HG02852 (cell line): ENCODE results near the gene TBXA2R.

Experiments used
- ATAC-seq: cut with Tn5 transposase; IDR thresholded peaks from one replicate; pipeline ENCODE4 v1.9.1; 2021; ENCODE audit warnings: mild to moderate bottlenecking, moderate library complexity; ENCODE audit not compliant: unreplicated experiment

The TBXA2R gene

DNA sequence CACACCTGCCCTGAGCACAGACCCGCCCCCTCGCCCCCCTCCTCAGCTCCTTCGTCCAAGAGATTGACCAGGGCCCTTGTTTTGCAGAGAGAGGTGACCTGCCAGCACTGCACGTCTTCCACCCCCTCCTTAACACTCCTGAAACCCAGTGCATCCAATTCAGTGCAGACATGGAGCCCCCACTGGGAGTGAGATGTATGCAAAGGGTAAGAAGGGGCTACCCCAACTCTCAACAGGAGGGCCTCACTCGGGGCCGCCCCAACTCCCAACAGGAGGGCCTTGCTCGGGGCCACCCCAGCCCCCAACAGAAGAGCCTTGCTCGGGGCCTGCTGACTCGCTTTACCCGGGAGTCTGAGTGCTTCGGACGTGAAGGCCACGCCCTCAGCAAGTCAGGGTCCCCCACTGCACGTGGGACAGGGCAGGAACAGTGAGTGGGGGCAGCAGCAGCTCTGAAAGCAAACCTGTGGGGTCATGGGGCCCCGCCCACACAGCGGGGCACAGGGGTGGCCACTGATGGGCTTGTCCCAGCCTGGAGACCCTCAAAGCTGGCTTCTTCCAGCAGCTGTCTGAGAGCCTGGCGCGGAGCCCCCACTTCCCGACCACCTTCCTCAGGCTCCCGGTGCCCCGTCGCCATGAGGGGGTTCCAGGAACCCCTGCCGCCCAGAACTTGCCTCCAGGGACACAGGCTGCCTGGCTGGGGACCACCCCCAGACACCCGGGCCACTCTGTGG lies 14.3 kb upstream of the TBXA2R start:
- ATAC-seq = no peak

- ATAC-seq = no peak
Measured at GRCh38 chr19:3620145-3620816, 13.6 kb upstream of the TBXA2R start.

DNA sequence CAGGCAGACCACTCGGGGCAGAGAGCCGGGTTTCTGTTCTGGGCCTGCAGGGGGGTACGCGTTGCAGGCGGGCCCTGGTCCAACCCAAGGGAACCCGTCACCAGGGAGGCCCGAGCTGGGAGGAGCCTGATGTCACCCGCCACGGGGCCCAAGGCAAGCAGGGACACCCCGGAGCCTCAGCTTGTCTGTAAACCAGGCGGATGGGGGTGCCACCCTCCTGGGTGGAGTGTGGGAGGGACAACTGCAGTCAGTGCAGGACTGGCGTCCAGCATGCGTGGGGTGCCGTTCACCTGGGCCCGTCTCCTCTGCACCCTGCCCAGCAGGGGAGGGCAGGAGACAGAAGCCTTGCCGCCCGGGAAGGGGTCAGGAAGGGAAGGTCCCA lies 12.9 kb upstream of the TBXA2R start:
- no peak for ATAC-seq

GRCh38 chr19:3618811-3619630 lies 12.3 kb upstream of the TBXA2R start:
- ATAC-seq = no peak

DNA sequence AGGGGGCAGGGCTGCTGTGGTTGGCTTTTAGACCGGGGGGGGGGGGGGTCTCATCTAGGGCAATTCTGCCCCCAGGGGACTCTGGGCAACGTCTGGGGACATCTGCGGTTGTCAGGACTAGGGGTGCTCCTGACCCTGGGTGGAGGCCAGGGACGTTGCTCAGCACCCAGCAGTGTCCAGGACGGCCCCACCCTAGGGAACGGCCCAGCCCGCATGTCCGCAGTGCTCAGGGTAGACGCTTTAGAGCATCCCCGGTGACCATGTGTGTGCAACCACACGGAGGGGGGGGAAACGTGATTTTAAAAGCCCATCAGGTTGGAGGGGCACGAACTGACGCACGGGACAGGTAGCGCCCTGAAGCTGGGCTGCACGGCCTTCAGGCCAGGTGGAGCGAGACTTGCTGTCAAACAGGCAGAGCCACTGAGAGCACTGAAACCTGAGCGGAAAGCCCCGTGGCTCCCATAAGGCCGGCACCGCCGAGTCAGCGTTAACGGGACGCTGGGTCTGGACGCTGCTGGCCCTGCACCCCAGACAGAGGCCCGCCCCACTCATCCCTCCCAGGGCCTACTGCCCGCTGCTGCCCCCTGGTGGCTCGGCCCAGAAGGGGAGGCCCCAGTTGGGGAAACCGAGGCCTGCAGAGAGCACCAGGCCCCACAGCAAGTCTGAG lies 11.6 kb upstream of the TBXA2R start:
- ATAC-seq = no peak

GRCh38 chr19:3617463-3617862 lies 10.8 kb upstream of the TBXA2R start:
- no peak for ATAC-seq

DNA sequence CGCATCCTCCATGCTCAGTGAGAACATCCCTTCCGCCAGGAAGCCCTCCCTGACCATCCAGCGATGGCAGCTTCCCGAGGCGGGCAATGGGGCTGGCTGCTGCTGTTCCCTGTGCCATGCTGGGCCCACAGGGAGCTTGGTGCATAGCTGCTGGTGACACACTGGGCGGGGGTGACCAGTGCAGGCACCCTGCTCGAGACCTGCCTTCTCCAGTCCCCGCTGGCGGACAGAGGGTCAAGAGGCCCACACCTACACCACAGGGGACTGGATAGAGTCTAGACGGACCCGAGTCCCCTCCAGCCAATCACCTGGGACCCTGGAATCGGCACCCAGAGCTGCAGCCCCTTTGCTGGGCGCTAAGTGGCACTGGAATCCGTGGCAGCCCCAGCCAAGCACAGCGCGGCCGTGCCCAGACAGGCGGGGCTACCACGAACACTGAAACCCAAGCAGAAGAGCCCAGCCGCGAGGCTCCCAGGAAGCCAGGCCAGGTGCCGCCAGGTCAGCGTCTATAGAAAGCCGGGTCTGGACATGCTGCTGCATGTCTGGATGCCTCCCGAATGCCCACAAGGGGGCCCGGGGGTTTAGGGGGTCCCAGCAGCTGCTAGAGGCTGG lies 9.0 kb upstream of the TBXA2R start:
- no peak for ATAC-seq

- ATAC-seq = no peak
Measured at GRCh38 chr19:3614858-3615505, 8.3 kb upstream of the TBXA2R start.

DNA sequence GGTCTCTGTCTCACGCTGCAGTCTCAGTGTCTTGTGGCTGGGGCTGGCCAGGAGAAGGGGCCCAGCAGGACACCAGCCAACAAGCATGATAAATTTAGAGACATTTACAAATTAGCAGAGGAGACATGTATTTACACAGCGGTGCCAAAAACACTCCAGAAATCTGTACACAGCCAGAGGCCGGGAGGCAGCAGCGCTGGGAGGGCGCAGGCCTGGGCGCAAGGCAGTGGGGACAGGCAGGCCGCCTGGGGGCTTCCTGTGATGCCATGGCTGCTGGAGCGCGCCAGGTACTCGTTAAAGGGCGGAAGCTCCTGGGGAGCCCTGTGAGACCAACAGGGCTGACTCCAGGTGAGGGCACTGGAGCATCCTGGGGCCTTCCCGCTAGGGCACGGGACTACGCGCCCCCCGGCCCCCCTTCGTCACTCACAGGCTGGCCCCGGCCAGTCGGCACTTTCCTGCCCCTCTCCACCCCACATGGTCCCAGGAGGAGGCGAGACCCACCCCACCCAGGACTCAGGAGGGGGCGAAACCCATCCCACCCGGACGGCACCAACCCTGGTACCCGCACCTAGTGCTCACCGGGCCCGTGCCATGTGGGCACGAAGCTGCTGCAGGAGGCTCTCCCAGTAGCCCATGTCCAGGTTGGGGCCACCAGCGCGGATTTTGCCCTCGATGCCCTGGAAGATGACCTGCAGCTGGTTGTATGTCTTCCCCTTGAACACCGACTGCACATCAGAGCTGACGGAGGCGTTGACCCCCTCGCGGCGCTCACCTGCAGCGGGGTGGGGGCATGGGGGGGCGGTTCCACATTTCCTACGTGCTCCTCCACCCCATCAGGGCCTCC lies 7.4 kb upstream of the TBXA2R start:
- no peak for ATAC-seq

DNA sequence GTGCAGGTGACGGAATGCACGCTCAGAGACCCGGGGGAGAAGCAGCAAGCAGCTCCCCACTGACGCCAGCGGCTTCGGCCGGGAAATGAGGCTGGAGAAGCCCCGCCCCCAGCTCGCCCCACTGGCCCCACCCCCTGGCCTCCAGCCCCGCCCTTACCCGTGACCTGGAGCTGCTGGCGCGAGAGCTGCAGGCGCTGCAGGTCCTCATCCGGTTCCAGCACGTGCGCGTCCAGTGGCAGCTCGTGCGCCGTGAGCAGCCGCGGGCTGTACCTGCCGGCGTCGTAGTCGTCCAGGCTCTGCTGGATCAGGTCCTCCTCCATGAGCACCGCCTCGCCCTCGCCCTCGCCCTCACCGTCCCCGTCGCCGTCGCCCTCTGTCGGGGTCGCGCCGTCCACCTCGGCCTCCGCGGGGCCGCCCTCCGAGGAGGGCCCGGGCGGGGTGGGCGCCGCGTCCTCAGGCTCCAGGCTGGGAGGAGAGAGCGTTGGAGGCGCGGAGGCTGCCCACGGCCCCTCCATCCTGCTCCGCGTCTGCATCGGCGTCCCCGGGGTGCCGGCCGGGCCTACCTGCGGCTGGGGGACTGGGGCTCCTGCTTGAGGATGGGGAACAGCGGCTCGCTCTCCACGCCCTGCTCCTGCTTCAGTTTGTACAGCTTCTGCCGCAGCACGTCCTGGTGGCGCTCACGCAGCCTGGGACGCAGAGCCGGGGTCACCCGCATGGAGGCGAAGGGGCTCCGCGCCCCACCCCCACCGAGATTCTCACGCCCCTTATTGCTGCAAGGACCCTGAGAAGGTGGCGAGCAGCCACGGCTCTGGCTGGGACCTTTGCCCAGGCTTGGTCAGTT lies 6.4 kb upstream of the TBXA2R start:
- ATAC-seq = no peak

DNA sequence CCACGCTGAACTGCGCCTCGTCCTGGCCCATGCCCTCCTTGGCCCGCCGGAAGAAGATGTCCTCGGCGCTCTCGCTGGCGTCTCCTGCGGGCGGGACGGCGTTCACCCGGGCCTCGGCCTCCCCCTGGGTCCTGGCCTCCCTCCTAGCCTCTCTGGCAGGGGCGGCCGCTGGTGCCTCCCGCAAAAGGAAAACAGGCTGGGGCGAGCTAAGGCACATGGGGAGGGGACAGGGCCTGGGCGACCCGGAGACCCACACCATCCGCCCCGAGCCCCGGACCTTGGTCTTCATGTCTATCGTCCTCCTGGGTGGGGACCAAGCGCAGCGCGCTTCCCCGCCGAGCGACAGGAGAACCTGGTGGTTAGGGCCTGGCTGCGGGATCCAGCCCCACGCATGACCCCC lies 5.7 kb upstream of the TBXA2R start:
- no peak for ATAC-seq

GRCh38 chr19:3611841-3612240 lies 5.2 kb upstream of the TBXA2R start:
- no peak for ATAC-seq

- no peak for ATAC-seq
Measured at GRCh38 chr19:3610745-3611717, 4.4 kb upstream of the TBXA2R start.

DNA sequence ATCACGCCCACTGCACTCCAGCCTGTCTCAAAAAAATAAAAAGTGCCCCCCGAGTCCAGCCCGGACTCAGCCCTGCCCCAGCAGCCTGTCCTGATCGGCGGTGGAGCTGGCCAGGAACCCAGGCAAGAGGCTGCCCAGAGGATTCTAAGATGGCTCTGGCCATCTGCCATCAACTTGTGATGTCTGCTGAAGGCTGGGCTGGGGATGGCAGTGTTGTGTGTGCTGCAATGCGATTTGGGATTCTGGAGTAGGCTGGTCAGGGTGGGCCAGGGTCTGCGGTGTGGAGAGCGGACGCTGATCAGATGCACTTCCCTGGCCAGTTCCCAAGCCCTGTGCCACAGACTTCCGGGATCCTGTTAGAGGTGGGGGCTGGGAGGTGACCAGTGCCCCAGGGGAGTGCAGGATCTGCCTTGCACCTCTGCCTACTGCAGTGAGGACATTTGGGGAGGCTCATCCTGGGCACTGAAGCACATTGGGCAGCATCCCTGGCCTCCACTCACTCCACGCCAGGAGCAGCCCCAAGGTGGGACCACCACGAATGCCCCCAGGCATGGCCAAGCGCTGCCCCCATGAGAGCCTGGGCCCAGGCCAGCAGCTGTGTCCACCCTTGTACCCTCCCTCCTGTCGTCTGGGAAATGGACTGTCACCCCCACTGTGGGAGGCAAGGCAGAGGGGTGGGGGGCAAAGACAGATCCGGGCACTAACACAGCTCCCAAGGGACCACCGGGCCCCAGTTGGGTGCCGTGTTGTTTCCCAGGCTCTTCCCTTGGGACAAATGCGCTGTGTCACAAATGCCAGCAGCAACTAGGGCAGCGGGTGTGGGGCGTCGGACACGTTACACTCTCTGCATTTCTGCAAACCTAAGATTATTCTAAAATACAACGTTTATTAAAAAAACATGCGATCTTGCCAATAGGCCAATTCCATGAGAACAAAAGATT lies 3.4 kb upstream of the TBXA2R start:
- no peak for ATAC-seq

DNA sequence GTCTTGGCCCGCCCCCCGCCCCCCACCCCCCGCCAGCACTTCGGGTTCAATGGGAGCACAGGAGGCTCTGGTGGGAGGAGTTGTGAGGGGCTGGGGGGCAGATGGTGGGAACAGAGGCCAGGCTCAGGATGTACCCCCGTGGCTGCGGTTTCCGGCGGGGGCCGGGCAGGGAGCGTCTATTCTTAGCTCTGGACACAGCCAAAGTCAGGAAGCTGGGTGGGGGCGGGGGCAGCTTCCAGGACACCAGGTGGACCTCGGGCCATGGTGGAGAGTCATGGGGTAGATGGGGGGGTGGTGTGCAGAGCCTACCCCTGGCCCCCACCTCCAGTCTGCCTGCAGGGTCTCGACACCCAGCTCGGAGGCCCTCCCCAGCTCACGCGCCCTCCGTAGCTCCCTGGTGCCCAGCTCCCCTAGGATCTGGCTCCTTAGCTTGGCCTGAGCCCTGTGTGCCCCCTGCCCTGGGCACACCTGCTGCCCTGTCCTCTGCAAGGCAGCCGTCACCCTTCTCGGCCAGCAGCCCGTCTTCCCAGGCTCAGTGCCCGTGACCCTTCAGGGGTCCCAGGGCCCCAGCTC lies 2.2 kb upstream of the TBXA2R start:
- no peak for ATAC-seq

DNA sequence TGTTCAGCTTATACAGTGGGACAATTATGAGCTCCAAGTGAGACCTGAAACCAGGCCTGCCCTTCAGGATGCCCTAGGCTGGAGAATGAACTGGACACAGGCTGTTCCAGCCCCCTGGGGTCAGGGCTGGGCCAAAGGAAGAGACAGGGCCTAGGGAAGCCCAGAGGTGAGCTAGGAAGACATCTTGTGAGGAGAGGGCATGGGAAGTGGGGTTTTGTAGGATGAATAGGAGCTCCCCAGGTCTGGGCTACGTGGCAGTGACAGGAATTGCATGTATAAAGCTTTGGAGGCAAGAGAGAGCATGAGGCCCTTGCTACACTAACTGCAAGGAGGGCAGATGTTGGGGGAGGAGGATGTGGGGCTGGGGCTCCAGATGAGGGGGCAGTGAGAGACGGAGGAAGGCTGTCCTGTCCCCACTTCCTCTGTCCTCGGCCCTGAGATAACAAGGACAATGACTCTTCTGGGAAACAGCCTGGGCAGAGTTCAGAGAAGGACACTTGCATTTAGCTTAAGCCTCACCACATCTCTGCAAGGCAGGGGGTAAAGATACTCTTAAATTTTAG lies 1.5 kb upstream of the TBXA2R start:
- no peak for ATAC-seq
